ENCODE data around the gene TJP3. TPM values are rescaled to one million over a fixed set of nuclear protein-coding genes. Genes with fewer than 3 reads are reported as not detected.

Gene TJP3
- total and polyA plus RNA-seq, 2 donors = 1.4 to 3.3 TPM

- WGBS = 88% methylated on average over 33 of the region's 33 CpGs
- Histone ChIP-seq H3K9me3 (ENCODE audit: control insufficient read depth in 2 of 2, insufficient read depth in 1 of 2, low read length in 1 of 2) (peaks cover 0 to 4% of the 10 kb centered on the region in 2 donors), H3K27ac (ENCODE audit: low read depth in 1 of 2, low read length in 1 of 2) (peak overlapping the region; percentile 11 to 33), H3K4me3 (ENCODE audit: low read length in 2 of 2) (no peak overlapping the region), H3K36me3 (ENCODE audit: control insufficient read depth in 2 of 2, insufficient read depth in 2 of 2, low read length in 1 of 2) (peaks cover 2 to 11% of the 10 kb centered on the region in 2 donors), H3K4me1 (ENCODE audit: control insufficient read depth in 2 of 2, insufficient read depth in 2 of 2, low read length in 2 of 2) (peaks cover 2 to 13% of the 10 kb centered on the region in 2 donors), H3K27me3 (ENCODE audit: control insufficient read depth in 2 of 2, insufficient read depth in 1 of 2, low read length in 1 of 2) (peaks cover 19 to 31% of the 10 kb centered on the region in 2 donors)
- DNase-seq (ENCODE audit: low read depth in 6 of 9, low spot score in 9 of 9) = no peak
Measured at GRCh38 chr19:3669947-3670795, 38.0 kb upstream of the TJP3 start.

- Histone ChIP-seq H3K4me3 (ENCODE audit: low read length in 2 of 2) (no peak overlapping the region), H3K9me3 (ENCODE audit: control insufficient read depth in 2 of 2, insufficient read depth in 1 of 2, low read length in 1 of 2) (peaks cover 0 to 4% of the 10 kb centered on the region in 2 donors), H3K36me3 (ENCODE audit: control insufficient read depth in 2 of 2, insufficient read depth in 2 of 2, low read length in 1 of 2) (peaks cover 2 to 9% of the 10 kb centered on the region in 2 donors), H3K4me1 (ENCODE audit: control insufficient read depth in 2 of 2, insufficient read depth in 2 of 2, low read length in 2 of 2) (peaks cover 2 to 13% of the 10 kb centered on the region in 2 donors), H3K27ac (ENCODE audit: low read depth in 1 of 2, low read length in 1 of 2) (peak overlapping the region; percentile 11 to 46), H3K27me3 (ENCODE audit: control insufficient read depth in 2 of 2, insufficient read depth in 1 of 2, low read length in 1 of 2) (peaks cover 19 to 31% of the 10 kb centered on the region in 2 donors)
- 13% methylated on average over 45 of the region's 45 CpGs for WGBS
- no peak for DNase-seq (ENCODE audit: low read depth in 6 of 9, low spot score in 9 of 9)
Measured at GRCh38 chr19:3670796-3671679, 37.1 kb upstream of the TJP3 start.

GRCh38 chr19:3671680-3672574, 36.3 kb upstream of the TJP3 start:
- peaks cover 0 to 4% of the 10 kb centered on the region in 2 donors for H3K9me3 ChIP-seq (ENCODE audit: control insufficient read depth in 2 of 2, insufficient read depth in 1 of 2, low read length in 1 of 2)
- no peak for DNase-seq (ENCODE audit: low read depth in 6 of 9, low spot score in 9 of 9)
- H3K36me3 ChIP-seq (ENCODE audit: control insufficient read depth in 2 of 2, insufficient read depth in 2 of 2, low read length in 1 of 2) = peaks cover 2% of the 10 kb centered on the region in 2 donors
- H3K27ac ChIP-seq (ENCODE audit: low read depth in 1 of 2, low read length in 1 of 2) = peak overlapping the region in 1 of 2 donors; percentile 46
- H3K4me3 ChIP-seq (ENCODE audit: low read length in 2 of 2) = no peak overlapping the region
- WGBS = 30% methylated on average over 40 of the region's 40 CpGs
- peaks cover 19 to 31% of the 10 kb centered on the region in 2 donors for H3K27me3 ChIP-seq (ENCODE audit: control insufficient read depth in 2 of 2, insufficient read depth in 1 of 2, low read length in 1 of 2)
- H3K4me1 ChIP-seq (ENCODE audit: control insufficient read depth in 2 of 2, insufficient read depth in 2 of 2, low read length in 2 of 2) = peaks cover 2 to 13% of the 10 kb centered on the region in 2 donors

- H3K27me3 ChIP-seq (ENCODE audit: control insufficient read depth in 2 of 2, insufficient read depth in 1 of 2, low read length in 1 of 2) = peaks cover 19 to 31% of the 10 kb centered on the region in 2 donors
- DNase-seq (ENCODE audit: low read depth in 6 of 9, low spot score in 9 of 9) = no peak
- H3K36me3 ChIP-seq (ENCODE audit: control insufficient read depth in 2 of 2, insufficient read depth in 2 of 2, low read length in 1 of 2) = peaks cover 0 to 2% of the 10 kb centered on the region in 2 donors
- H3K4me3 ChIP-seq (ENCODE audit: low read length in 2 of 2) = no peak overlapping the region
- H3K27ac ChIP-seq (ENCODE audit: low read depth in 1 of 2, low read length in 1 of 2) = no peak overlapping the region
- 98% methylated on average over 8 of the region's 8 CpGs for WGBS
- H3K4me1 ChIP-seq (ENCODE audit: control insufficient read depth in 2 of 2, insufficient read depth in 2 of 2, low read length in 2 of 2) = peaks cover 2 to 13% of the 10 kb centered on the region in 2 donors
- H3K9me3 ChIP-seq (ENCODE audit: control insufficient read depth in 2 of 2, insufficient read depth in 1 of 2, low read length in 1 of 2) = peaks cover 0 to under 1% of the 10 kb centered on the region in 2 donors
Measured at GRCh38 chr19:3672575-3672948, 35.6 kb upstream of the TJP3 start.

- Histone ChIP-seq H3K4me3 (ENCODE audit: low read length in 2 of 2) (no peak overlapping the region), H3K27ac (ENCODE audit: low read depth in 1 of 2, low read length in 1 of 2) (no peak overlapping the region)
Measured at GRCh38 chr19:3672993-3673392, 35.2 kb upstream of the TJP3 start.

GRCh38 chr19:3673506-3674439, 34.4 kb upstream of the TJP3 start:
- no peaks in the 10 kb centered on the region for H3K9me3 ChIP-seq (ENCODE audit: control insufficient read depth in 2 of 2, insufficient read depth in 1 of 2, low read length in 1 of 2)
- peaks cover 2 to 13% of the 10 kb centered on the region in 2 donors for H3K4me1 ChIP-seq (ENCODE audit: control insufficient read depth in 2 of 2, insufficient read depth in 2 of 2, low read length in 2 of 2)
- H3K27me3 ChIP-seq (ENCODE audit: control insufficient read depth in 2 of 2, insufficient read depth in 1 of 2, low read length in 1 of 2) = peaks cover 19 to 31% of the 10 kb centered on the region in 2 donors
- H3K4me3 ChIP-seq (ENCODE audit: low read length in 2 of 2) = no peak overlapping the region
- DNase-seq (ENCODE audit: low read depth in 6 of 9, low spot score in 9 of 9) = no peak
- H3K27ac ChIP-seq (ENCODE audit: low read depth in 1 of 2, low read length in 1 of 2) = no peak overlapping the region
- peaks cover 0 to 2% of the 10 kb centered on the region in 2 donors for H3K36me3 ChIP-seq (ENCODE audit: control insufficient read depth in 2 of 2, insufficient read depth in 2 of 2, low read length in 1 of 2)
- 97% methylated on average over 34 of the region's 34 CpGs for WGBS

More at GRCh38 chr19:3672993-3673392, 35.2 kb upstream of the TJP3 start:
- Histone ChIP-seq H3K9me3 (ENCODE audit: control insufficient read depth in 2 of 2, insufficient read depth in 1 of 2, low read length in 1 of 2) (no peaks in the 10 kb centered on the region), H3K27me3 (ENCODE audit: control insufficient read depth in 2 of 2, insufficient read depth in 1 of 2, low read length in 1 of 2) (peaks cover 19 to 31% of the 10 kb centered on the region in 2 donors), H3K4me1 (ENCODE audit: control insufficient read depth in 2 of 2, insufficient read depth in 2 of 2, low read length in 2 of 2) (peaks cover 2 to 13% of the 10 kb centered on the region in 2 donors), H3K36me3 (ENCODE audit: control insufficient read depth in 2 of 2, insufficient read depth in 2 of 2, low read length in 1 of 2) (peaks cover 0 to 2% of the 10 kb centered on the region in 2 donors)
- no peak for DNase-seq (ENCODE audit: low read depth in 6 of 9, low spot score in 9 of 9)
- 98% methylated on average over 13 of the region's 13 CpGs for WGBS

GRCh38 chr19:3674784-3675543, 33.2 kb upstream of the TJP3 start:
- no peak for DNase-seq (ENCODE audit: low read depth in 6 of 9, low spot score in 9 of 9)
- H3K9me3 ChIP-seq (ENCODE audit: control insufficient read depth in 2 of 2, insufficient read depth in 1 of 2, low read length in 1 of 2) = no peaks in the 10 kb centered on the region
- peaks cover 2 to 13% of the 10 kb centered on the region in 2 donors for H3K4me1 ChIP-seq (ENCODE audit: control insufficient read depth in 2 of 2, insufficient read depth in 2 of 2, low read length in 2 of 2)
- H3K4me3 ChIP-seq (ENCODE audit: low read length in 2 of 2) = no peak overlapping the region
- peaks cover 0 to 2% of the 10 kb centered on the region in 2 donors for H3K36me3 ChIP-seq (ENCODE audit: control insufficient read depth in 2 of 2, insufficient read depth in 2 of 2, low read length in 1 of 2)
- H3K27me3 ChIP-seq (ENCODE audit: control insufficient read depth in 2 of 2, insufficient read depth in 1 of 2, low read length in 1 of 2) = peaks cover 19 to 30% of the 10 kb centered on the region in 2 donors
- no peak overlapping the region for H3K27ac ChIP-seq (ENCODE audit: low read depth in 1 of 2, low read length in 1 of 2)
- 98% methylated on average over 13 of the region's 13 CpGs for WGBS

Data from thymus (tissue), 11 donors.